Measurements from ENCODE around the gene SLC1A2.
A peak's percentile ranks its signal among the peaks of the same experiment; 100 is the strongest.

Gene SLC1A2

DNA sequence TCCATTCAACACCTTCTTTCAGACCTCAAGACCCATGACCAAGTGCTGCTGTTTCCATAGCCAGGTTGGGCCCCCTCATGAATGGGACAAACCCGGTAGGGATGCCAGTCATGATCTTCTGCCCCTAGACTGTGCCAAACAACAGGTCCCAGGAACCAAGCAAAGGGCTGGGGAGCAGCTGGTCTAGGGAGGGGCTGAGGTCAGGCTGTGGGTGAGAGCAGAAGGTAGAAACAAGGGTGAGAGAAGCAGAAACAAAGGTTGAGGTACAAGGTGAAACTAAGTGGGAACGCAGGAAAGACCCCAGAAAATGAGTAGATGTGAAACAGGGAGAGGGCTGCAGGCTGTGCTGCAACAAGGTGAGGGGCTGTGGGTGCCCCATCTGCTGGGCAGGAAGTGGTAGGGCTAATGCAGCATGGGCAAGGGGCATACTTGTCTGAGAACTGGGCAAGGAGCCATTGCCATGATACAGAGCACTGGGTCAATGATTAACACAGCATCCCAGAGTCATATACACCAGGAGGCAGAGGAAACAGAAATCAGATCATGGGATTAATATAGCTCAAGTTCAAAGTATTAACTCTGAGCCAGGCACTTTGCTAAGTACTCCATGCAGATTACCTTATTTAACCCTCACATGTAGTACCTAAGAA lies 45.9 kb downstream of the SLC1A2 start:
- DNase-seq (ENCODE audit: low read depth) = no peak
- no peak overlapping the region for H3K4me3 ChIP-seq (replicated peaks; ENCODE audit: low read depth, low read length)
- TF ChIP-seq, protein P1, sequence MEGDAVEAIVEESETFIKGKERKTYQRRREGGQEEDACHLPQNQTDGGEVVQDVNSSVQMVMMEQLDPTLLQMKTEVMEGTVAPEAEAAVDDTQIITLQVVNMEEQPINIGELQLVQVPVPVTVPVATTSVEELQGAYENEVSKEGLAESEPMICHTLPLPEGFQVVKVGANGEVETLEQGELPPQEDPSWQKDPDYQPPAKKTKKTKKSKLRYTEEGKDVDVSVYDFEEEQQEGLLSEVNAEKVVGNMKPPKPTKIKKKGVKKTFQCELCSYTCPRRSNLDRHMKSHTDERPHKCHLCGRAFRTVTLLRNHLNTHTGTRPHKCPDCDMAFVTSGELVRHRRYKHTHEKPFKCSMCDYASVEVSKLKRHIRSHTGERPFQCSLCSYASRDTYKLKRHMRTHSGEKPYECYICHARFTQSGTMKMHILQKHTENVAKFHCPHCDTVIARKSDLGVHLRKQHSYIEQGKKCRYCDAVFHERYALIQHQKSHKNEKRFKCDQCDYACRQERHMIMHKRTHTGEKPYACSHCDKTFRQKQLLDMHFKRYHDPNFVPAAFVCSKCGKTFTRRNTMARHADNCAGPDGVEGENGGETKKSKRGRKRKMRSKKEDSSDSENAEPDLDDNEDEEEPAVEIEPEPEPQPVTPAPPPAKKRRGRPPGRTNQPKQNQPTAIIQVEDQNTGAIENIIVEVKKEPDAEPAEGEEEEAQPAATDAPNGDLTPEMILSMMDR (IDR thresholded peaks at IDR 0.05; ENCODE audit: low read length, missing control alignments) = no peak

DNA sequence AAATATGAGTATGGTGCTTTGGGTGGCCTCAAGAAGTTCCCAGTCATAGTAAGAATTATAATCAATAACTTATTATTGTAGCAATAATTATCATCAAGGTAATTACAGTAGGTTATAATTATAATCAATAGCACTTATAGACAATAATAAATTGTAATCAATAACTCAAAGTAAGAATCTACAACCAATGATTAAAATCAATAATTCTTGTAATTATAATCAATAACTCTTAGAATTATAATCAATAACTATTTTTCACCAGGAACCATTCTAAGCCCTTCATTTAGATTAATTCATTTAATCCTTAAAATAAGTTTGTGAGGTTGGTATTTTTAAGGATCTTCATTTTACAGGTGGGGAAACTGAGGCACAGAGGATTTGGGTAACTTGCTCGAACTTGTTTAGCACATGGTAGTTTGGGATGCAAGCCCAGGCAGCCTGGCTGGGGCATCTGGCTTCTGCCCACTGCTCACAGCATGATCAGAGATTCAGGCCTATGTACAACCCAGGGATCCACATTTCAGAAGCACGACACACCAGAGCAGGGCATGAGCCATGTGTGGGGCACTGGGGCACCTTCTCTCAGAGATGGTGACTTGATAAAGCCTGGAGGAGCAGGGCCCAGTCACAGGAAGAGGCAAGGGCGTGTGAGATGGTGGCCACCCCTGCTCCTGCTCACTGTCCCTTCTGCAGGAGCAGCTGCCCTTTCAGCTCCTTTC lies 46.6 kb downstream of the SLC1A2 start:
- DNase-seq (ENCODE audit: low read depth) = no peak
- H3K4me3 ChIP-seq (replicated peaks; ENCODE audit: low read depth, low read length) = no peak overlapping the region
- TF ChIP-seq, protein P1 (IDR thresholded peaks at IDR 0.05; ENCODE audit: low read length, missing control alignments) = no peak

DNA sequence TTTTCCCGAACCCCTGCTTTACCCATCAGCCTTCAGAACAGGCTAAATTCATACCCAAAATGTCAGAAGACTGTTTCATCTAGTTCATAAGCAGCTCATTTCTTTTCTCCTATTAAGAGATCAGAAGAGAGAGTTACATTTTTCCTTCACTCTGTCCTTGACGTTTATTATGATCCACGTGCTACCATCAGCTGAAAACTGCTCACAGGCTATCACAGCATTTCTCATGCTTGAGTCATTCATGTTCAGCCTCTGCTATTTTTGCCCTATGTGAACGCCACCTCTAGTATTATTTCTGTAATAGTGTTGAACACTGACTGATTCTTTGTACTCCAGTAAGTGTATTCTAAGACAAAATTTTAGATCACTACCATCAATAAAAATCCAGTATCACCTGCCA lies 51.9 kb downstream of the SLC1A2 start:
- peak; percentile 83 for DNase-seq (ENCODE audit: low read depth)
- H3K4me3 ChIP-seq (replicated peaks; ENCODE audit: low read depth, low read length) = no peak overlapping the region
- TF ChIP-seq, protein P1 (IDR thresholded peaks at IDR 0.05; ENCODE audit: low read length, missing control alignments) = no peak

DNA sequence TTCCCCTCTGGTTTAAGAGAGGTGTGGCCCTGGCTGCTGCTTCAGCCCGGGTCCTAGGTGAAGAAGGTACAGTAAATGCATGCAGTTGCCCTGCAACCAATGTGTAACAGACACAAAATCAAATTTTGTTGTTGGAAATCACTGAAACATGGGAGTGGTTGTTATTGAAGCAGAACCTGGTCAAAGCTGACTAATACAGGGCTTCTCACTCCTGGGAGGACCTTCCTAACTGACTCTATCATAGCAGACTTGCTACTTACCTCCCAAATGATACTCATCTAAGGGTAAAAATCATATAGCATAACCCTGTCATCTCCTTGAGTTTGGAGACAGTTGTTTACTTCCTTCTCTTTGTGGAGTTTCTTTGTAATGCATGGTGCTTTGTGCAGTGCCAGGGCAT lies 52.6 kb downstream of the SLC1A2 start:
- no peak overlapping the region for H3K4me3 ChIP-seq (replicated peaks; ENCODE audit: low read depth, low read length)
- no peak for DNase-seq (ENCODE audit: low read depth)
- TF ChIP-seq, protein P1 (IDR thresholded peaks at IDR 0.05; ENCODE audit: low read length, missing control alignments) = no peak

DNA sequence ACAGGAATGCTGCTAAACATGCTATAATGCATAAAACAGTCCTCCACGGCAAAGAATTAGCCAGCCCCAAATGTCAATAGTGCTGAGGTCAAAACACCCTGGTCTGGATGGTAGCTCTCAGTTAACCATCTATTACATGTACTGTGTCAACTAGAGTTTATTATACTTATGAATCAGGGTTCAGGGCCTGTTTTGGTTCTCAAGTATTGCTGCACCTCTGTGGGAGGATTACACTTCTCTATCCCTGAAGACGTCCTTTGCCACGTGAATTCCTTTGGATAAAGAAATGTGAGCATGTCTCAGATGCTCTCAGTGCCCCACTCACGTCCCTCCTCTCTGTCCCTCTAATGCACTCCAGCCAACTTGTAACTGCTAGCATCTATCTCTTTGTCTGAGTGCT lies 53.4 kb downstream of the SLC1A2 start:
- TF ChIP-seq, protein P1 (IDR thresholded peaks at IDR 0.05; ENCODE audit: low read length, missing control alignments) = no peak
- H3K4me3 ChIP-seq (replicated peaks; ENCODE audit: low read depth, low read length) = no peak overlapping the region
- DNase-seq (ENCODE audit: low read depth) = no peak

DNA sequence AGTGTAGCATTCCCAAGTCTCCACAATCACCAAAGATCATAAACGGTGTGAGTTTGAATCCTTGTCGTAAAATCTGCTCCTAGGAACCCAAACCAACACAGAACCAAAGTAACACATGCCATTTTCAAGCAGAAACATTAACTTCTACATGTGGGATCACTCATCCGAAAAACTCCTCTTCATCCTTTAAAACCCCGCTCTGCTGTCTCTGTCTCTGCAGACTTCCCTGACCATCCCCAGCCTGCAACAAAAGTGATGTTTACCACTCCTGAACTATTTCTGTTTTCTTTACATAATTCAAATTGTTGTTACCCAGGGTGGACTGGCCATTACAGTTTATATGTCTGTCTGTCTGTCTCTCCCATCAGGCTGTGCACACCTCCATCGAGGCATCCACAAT lies 54.0 kb downstream of the SLC1A2 start:
- no peak overlapping the region for H3K4me3 ChIP-seq (replicated peaks; ENCODE audit: low read depth, low read length)
- TF ChIP-seq, protein P1 (IDR thresholded peaks at IDR 0.05; ENCODE audit: low read length, missing control alignments) = no peak
- no peak for DNase-seq (ENCODE audit: low read depth)

Data from fibroblast of pulmonary artery (primary cell).